ENCODE results near the gene HLA-E.

DNA sequence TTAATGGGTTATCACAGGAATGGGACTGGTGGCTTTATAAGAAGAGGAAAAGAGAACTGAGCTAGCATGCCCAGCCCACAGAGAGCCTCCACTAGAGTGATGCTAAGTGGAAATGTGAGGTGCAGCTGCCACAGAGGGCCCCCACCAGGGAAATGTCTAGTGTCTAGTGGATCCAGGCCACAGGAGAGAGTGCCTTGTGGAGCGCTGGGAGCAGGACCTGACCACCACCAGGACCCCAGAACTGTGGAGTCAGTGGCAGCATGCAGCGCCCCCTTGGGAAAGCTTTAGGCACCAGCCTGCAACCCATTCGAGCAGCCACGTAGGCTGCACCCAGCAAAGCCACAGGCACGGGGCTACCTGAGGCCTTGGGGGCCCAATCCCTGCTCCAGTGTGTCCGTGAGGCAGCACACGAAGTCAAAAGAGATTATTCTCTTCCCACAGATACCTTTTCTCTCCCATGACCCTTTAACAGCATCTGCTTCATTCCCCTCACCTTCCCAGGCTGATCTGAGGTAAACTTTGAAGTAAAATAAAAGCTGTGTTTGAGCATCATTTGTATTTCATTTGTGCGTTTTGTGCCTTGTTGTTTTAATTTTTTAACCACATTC, 4.4 kb downstream of the HLA-E start:
- TF ChIP-seq ARNTL (CRISPR knock-in tag; IDR thresholded peaks at IDR 0.05; ENCODE audit: borderline replicate concordance, low read depth) = no peak
- TF ChIP-seq, protein P1, sequence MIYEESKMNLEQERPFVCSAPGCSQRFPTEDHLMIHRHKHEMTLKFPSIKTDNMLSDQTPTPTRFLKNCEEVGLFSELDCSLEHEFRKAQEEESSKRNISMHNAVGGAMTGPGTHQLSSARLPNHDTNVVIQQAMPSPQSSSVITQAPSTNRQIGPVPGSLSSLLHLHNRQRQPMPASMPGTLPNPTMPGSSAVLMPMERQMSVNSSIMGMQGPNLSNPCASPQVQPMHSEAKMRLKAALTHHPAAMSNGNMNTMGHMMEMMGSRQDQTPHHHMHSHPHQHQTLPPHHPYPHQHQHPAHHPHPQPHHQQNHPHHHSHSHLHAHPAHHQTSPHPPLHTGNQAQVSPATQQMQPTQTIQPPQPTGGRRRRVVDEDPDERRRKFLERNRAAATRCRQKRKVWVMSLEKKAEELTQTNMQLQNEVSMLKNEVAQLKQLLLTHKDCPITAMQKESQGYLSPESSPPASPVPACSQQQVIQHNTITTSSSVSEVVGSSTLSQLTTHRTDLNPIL (CRISPR knock-in tag; IDR thresholded peaks at IDR 0.05; ENCODE audit: low read depth) = no peak
- TF ChIP-seq, protein P2, sequence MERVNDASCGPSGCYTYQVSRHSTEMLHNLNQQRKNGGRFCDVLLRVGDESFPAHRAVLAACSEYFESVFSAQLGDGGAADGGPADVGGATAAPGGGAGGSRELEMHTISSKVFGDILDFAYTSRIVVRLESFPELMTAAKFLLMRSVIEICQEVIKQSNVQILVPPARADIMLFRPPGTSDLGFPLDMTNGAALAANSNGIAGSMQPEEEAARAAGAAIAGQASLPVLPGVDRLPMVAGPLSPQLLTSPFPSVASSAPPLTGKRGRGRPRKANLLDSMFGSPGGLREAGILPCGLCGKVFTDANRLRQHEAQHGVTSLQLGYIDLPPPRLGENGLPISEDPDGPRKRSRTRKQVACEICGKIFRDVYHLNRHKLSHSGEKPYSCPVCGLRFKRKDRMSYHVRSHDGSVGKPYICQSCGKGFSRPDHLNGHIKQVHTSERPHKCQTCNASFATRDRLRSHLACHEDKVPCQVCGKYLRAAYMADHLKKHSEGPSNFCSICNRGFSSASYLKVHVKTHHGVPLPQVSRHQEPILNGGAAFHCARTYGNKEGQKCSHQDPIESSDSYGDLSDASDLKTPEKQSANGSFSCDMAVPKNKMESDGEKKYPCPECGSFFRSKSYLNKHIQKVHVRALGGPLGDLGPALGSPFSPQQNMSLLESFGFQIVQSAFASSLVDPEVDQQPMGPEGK (CRISPR knock-in tag; IDR thresholded peaks at IDR 0.05; ENCODE audit: borderline replicate concordance) = no peak

All from SK-N-SH treated with all-trans-retinoic acid at 6 μM for 48 hours (cell line).